Bronchial epithelial cell (primary cell): ENCODE measurements around the gene RIC3. TPM values are rescaled to one million over a fixed set of nuclear protein-coding genes. Genes with fewer than 3 reads are reported as not detected.
"Not testable (repeated sequence)": the region's sequence is repeated elsewhere in the genome, so short reads cannot be mapped to it uniquely, and the experiment has no call there.

Experiments used
- DNase-seq: peaks from one replicate; pipeline ENCODE4 v3.0.0-alpha.2; 2010; ENCODE audit warnings: low read depth
- FAIRE-seq: peaks from 2 replicates; lab custom pipeline; 2011; peaks lifted over from hg19 to GRCh38; lab: Jason Lieb, UNC
- H3K27me3 ChIP-seq: 2 replicates; pipeline ENCODE4 v1.5.1; 2011; ENCODE audit warnings: low read length; ENCODE audit not compliant: control insufficient read depth, insufficient read depth
- H3K36me3 ChIP-seq: 2 replicates; pipeline ENCODE4 v1.5.1; 2011; ENCODE audit warnings: low read length; ENCODE audit not compliant: control insufficient read depth, insufficient read depth
- H3K4me3 ChIP-seq: 2 replicates; pipeline ENCODE4 v1.5.1; 2011; ENCODE audit warnings: mild to moderate bottlenecking, low read depth, low read length, control low read depth
- total RNA-seq: library from RNA; depleted of rRNA; stranded (reverse); fragments of >200 nt; gene quantifications from 2 replicates; pipeline ENCODE4 v1.2.1, GENCODE V29; 2014
- TF ChIP-seq, protein P1 (sequence below): IDR thresholded peaks from 2 replicates; pipeline ENCODE4 v1.5.1; 2011; ENCODE audit warnings: mild to moderate bottlenecking, moderate library complexity, low read length, control low read depth, inconsistent platforms; ENCODE audit not compliant: insufficient read depth, severe bottlenecking

Gene RIC3
- total RNA-seq, 1 donor from 2014 or later = 0.26 TPM

GRCh38 chr11:8183111-8183510 lies 14.3 kb upstream of the RIC3 start:
- DNase-seq = no peak
- Histone ChIP-seq H3K36me3 (no peaks in the 10 kb centered on the region), H3K27me3 (peaks cover 2% of the 10 kb centered on the region), H3K4me3 (no peak overlapping the region)
- TF ChIP-seq, protein P1, sequence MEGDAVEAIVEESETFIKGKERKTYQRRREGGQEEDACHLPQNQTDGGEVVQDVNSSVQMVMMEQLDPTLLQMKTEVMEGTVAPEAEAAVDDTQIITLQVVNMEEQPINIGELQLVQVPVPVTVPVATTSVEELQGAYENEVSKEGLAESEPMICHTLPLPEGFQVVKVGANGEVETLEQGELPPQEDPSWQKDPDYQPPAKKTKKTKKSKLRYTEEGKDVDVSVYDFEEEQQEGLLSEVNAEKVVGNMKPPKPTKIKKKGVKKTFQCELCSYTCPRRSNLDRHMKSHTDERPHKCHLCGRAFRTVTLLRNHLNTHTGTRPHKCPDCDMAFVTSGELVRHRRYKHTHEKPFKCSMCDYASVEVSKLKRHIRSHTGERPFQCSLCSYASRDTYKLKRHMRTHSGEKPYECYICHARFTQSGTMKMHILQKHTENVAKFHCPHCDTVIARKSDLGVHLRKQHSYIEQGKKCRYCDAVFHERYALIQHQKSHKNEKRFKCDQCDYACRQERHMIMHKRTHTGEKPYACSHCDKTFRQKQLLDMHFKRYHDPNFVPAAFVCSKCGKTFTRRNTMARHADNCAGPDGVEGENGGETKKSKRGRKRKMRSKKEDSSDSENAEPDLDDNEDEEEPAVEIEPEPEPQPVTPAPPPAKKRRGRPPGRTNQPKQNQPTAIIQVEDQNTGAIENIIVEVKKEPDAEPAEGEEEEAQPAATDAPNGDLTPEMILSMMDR = no peak
- FAIRE-seq = no peak

DNA sequence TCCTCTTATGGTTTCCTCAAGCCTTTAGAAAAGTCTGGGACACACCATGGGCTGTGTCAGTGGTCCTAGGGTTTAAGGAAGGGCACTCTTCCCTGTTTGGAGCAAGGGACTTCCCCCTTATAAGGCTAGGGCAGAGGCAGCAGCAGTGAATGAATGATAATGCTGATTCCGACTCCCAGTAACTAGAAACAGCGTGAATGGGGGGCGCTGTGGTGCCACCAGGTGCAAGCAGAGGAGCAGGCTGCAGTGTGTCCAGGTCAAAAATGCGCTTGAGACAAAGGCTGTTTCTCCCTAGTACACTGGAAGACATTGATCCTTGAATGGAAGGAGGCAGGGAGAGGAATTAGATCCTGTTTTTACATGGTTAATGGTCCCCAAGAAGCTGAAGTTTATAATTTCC lies 11.6 kb upstream of the RIC3 start:
- no peak for FAIRE-seq

GRCh38 chr11:8178297-8178696 lies 9.5 kb upstream of the RIC3 start:
- Histone ChIP-seq H3K27me3 (peaks cover 2% of the 10 kb centered on the region), H3K36me3 (no peaks in the 10 kb centered on the region), H3K4me3 (no peak overlapping the region)
- FAIRE-seq (no peak), DNase-seq (no peak)
- TF ChIP-seq, protein P1 = no peak

More for the DNA sequence above, 11.6 kb upstream of the RIC3 start:
- TF ChIP-seq, protein P1 = no peak
- Histone ChIP-seq H3K36me3 (no peaks in the 10 kb centered on the region), H3K27me3 (peaks cover 2% of the 10 kb centered on the region), H3K4me3 (no peak overlapping the region)
- DNase-seq = no peak

- no peak overlapping the region for H3K4me3 ChIP-seq
- no peak for DNase-seq
- no peak for FAIRE-seq
- no peaks in the 10 kb centered on the region for H3K36me3 ChIP-seq
- H3K27me3 ChIP-seq = peaks cover 2% of the 10 kb centered on the region
- TF ChIP-seq, protein P1 = no peak
Observed at GRCh38 chr11:8177136-8177535, 8.3 kb upstream of the RIC3 start.

DNA sequence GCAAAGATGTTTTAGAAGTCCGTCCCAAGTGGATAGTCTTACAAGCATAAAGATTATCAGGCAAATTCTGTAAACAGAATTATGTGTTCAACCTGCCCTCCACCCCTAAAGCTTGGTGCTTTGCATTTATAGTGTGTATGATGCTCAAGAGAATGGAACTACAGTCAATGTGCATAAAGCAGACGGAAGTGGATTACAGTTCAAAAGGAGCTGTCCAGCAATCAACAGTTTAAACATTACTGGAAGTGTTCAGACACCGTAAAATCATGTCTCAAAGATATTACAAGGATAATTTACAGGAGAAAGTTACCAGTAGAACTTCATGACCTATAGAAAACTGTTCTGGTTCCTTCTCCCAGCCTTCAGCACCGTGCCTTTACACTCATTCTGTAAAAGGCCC lies 1.0 kb downstream of the RIC3 start:
- peaks cover 14% of the 10 kb centered on the region for H3K27me3 ChIP-seq
- no peak for FAIRE-seq

DNA sequence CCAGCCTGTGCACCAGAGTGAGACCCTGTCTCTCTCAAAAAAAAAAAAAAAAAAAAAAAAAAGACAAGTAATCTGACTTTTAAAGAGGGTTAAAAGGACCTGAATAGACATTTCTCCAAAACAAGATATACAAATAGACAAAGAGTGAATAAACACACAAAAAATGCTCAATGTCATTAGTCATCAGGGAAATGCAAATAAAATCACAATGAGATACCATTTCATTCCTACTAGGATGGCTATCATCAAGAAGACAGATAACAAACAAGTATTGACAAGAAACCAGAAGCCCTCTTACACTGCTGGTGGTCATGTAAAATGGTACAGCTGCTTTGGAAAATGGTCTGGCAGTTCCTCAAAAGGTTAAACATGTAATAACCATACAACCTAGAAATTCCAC lies 4.1 kb downstream of the RIC3 start:
- DNase-seq (peak; percentile 56), FAIRE-seq (no peak)
- peaks cover 13% of the 10 kb centered on the region for H3K27me3 ChIP-seq
- H3K36me3 ChIP-seq = no peaks in the 10 kb centered on the region
- TF ChIP-seq, protein P1 = no peak
- H3K4me3 ChIP-seq = no peak overlapping the region

More for the DNA sequence above, 1.0 kb downstream of the RIC3 start:
- H3K36me3 ChIP-seq = no peaks in the 10 kb centered on the region
- TF ChIP-seq, protein P1 = no peak
- peak; percentile 22 for DNase-seq
- H3K4me3 ChIP-seq = no peak overlapping the region

DNA sequence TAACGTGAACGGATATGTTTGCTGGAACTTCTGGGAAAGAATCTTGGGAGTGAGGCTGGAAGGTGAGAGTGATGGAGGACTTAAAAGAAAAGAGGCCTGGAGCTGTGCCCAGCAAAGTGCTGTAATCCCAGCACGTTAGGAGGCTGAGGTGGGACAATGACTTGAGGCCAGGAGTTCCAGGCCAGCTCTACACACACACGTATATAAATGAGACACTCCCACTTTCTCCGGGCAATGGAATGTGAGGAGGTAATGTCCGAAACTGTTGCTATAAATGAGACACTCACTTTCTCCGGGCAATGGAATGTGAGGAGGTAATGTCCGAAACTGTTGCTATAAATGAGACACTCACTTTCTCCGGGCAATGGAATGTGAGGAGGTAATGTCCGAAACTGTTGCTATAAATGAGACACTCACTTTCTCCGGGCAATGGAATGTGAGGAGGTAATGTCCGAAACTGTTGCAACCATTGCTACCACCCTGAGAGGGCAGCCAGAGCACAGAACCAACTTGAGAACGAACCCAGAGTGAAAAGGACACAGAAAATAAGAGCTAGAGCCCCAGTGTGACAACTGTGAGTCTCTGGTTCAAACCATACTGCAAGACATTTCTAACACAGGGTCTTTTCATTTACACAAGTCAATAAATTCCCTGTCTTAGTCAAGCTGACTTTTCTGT lies 7.1 kb downstream of the RIC3 start:
- not testable (repeated sequence) for H3K36me3 ChIP-seq, FAIRE-seq, H3K27me3 ChIP-seq, H3K4me3 ChIP-seq, DNase-seq
